GM20000 (cell line): ENCODE data around the gene KIF15.
"Not testable (repeated sequence)": the region's sequence is repeated elsewhere in the genome, so short reads cannot be mapped to it uniquely, and the experiment has no call there.

Experiments used
- DNase-seq: peaks from one replicate; pipeline ENCODE4 v3.0.0; 2012; ENCODE audit warnings: low spot score
- TF ChIP-seq, protein P1 (sequence below): IDR thresholded peaks from 2 replicates; pipeline ENCODE4 v1.5.1; 2012; ENCODE audit warnings: mild to moderate bottlenecking, control low read depth; ENCODE audit errors: extremely low read depth, missing control alignments

Gene KIF15

GRCh38 chr3:44782891-44783290 lies 21.3 kb downstream of the KIF15 start:
- TF ChIP-seq, protein P1, sequence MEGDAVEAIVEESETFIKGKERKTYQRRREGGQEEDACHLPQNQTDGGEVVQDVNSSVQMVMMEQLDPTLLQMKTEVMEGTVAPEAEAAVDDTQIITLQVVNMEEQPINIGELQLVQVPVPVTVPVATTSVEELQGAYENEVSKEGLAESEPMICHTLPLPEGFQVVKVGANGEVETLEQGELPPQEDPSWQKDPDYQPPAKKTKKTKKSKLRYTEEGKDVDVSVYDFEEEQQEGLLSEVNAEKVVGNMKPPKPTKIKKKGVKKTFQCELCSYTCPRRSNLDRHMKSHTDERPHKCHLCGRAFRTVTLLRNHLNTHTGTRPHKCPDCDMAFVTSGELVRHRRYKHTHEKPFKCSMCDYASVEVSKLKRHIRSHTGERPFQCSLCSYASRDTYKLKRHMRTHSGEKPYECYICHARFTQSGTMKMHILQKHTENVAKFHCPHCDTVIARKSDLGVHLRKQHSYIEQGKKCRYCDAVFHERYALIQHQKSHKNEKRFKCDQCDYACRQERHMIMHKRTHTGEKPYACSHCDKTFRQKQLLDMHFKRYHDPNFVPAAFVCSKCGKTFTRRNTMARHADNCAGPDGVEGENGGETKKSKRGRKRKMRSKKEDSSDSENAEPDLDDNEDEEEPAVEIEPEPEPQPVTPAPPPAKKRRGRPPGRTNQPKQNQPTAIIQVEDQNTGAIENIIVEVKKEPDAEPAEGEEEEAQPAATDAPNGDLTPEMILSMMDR, result no peak
- no peak for DNase-seq

DNA sequence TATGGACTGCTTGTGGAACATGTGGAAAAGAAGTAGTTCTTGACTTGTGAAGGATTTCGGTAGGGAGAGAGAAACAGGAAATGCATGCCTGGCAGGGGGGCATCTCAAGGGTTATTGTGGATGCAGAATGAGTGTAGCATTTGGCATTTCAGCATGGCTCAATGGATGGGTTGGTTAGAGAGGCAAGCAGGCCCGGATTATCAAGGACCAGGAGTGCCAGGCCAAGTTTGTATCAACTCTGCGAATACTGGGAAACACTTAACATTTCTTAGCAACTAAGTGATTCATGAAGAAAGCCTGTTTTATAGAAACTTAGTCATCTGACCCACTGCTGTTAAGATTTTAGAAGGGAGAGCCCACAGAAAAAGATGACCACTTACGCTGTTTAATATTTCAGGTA lies 33.6 kb downstream of the KIF15 start:
- no peak for DNase-seq
- TF ChIP-seq, protein P1, result no peak

DNA sequence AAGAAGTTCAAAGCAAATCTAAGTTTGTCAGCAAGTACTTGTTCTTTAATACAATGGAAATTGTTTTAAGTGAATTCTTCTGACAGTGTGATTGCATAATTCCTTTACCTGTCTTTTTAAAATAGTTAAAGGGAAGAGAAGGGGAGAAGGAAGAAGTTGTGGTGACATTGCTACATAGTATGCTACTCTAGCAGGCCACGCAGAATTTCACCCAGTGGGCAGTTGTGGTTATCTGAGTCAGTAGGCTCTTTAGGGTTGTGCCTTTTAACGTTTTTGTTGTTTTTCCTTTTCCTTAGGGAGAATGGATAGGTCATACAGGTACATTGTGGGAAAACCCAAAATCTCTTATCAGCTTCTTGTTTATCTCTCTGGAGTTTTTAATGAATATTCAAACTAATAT lies 40.4 kb downstream of the KIF15 start:
- no peak for DNase-seq
- TF ChIP-seq, protein P1, result no peak

- TF ChIP-seq, protein P1, result no peak
- no peak for DNase-seq
Measured at GRCh38 chr3:44803298-44803697, 41.7 kb downstream of the KIF15 start.

- no peak for DNase-seq
- TF ChIP-seq, protein P1, result no peak
Measured at GRCh38 chr3:44805960-44806359, 44.4 kb downstream of the KIF15 start.

- TF ChIP-seq, protein P1, result no peak
- no peak for DNase-seq
Measured at GRCh38 chr3:44814751-44815150, 53.2 kb downstream of the KIF15 start.

GRCh38 chr3:44816334-44816733 lies 54.7 kb downstream of the KIF15 start:
- not testable (repeated sequence) for DNase-seq

- not testable (repeated sequence) for DNase-seq
Measured at GRCh38 chr3:44821206-44821605, 59.6 kb downstream of the KIF15 start.
